ENCODE measurements around the gene RNASEH2B.

The RNASEH2B gene, protein sequence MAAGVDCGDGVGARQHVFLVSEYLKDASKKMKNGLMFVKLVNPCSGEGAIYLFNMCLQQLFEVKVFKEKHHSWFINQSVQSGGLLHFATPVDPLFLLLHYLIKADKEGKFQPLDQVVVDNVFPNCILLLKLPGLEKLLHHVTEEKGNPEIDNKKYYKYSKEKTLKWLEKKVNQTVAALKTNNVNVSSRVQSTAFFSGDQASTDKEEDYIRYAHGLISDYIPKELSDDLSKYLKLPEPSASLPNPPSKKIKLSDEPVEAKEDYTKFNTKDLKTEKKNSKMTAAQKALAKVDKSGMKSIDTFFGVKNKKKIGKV

GRCh38 chr13:50909605-50910484 is at the start of gene RNASEH2B:
Gene RNASEH2B (plus strand): TSS chr13:50909791. CDS start chr13:50910077, 286 bp downstream.
- peak; percentile 81 to 85 for DNase-seq

GRCh38 chr13:50864492-50864891 is 45.1 kb upstream of the RNASEH2B start:
- no peak for DNase-seq

DNA sequence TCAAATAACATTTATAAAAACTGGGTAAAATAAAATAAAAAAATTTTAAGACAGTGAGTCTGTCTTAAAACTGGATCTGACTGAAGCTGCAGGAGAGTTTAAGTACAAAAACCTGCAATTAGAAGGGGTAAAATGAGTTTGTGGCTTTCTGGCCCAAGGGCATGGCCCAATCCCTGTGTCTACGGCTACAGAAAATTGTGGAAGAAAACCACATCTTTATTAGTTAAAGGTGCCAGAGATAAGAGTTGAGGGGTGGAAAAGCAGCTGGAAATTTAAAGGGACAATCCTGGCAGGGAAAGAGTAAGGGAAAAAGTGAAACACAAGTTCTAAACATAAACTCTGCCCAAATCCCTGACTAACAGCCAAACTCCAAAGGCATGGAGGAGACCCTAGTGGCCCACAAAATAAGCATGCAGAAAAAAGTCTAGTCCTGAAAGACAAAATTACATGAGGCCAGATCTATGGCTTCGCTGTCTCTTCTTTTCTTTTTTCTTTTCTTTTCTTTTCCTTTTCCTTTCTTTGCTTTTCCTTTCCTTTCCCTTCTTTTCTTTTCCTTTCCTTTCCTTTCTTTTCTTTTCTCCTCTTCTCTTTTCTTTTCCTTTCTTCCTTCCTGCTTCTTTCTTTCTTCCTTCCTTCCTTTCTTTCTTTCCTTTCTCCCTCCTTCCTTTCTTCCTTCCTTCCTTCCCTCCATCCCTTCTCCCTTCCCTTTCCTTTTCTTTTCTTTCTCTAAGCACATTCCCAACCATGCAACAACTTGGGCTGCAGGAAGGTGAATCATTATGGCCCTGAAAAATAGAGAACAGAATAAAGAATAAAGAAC is 42.6 kb upstream of the RNASEH2B start:
- DNase-seq, result no peak

- DNase-seq, result no peak
Measured at GRCh38 chr13:50867637-50867945, 42.0 kb upstream of the RNASEH2B start.

DNA sequence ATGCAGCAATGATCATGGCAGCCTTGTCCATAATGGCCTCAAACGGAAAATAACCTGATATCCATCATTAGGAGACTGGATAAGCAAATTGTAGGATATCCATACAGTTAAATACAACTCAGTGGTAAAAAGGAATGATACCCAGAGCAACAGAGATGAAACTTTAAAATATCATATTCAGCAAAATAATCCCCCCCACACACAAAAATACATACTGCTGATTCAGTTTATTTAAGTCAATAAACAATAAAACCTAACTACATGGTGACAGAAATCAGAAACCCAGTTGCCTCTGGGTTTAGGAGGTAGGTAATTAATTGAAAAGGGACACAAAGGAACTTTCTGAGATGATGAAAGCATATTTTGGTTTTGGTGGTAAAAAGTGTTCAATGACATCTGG is 38.2 kb upstream of the RNASEH2B start:
- DNase-seq, result no peak

DNA sequence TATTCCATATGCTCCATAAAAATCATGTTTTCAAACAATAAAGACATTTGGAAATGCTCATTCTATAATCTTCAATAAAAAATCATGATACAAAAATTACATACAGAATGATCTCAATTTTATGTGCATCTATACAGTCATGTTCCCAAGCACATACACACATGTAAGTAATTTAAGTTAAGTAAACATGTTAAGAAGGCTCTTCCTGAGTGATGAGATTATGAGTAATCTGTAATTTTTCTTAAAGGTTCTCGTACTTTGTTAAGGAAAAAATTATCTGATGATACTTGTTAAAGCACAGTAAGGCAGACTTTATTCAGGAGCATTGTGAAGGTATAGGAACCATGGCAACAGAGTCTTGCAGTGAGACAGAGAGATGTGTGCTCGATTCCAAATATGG is 36.1 kb upstream of the RNASEH2B start:
- no peak for DNase-seq

DNA sequence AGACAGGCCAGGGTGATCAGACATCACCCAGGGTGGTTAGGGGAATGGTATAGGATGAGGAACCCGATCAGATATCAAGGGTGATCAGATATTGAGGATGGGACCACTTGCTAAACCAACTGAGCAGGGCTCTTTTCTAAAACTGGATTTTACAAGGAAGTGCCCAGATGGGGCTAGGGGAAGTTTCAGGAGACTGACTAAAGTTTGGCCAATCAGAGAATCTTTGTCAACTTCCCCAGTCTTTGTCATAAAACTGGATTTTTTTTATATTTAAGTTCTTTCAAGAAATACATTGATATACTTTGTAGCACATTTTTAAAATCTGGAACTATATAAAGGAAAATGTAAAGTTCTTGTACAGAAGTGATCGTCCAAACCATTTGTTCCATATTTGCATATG is 35.6 kb upstream of the RNASEH2B start:
- no peak for DNase-seq

DNA sequence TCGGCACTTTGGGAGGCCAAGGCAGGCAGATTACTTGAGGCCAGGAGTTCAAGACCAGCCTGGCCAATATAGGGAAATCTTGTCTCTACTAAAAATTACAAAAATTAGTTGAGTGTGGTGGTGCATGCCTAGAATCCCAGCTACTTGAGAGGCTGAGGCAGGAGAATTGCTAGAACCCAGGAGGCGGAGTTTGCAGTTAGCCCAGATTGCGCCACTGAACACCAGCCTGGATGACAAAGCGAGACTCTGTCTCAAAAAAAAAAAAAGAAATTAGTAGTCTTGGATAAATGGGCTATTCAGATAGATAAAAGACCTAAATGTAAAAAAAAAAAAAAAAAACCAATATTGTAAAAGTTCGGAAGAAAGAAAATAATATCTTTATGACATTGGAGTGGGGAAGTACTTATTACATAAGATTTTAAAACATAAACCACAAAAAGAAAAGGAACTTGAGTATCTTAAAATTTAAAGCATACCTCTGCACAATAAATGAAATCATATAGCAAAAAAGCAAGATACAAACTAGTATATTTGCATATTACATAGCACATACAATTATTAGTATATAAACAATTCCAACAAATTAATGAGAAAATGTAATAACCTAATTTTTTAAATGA is 26.7 kb upstream of the RNASEH2B start:
- no peak for DNase-seq

DNA sequence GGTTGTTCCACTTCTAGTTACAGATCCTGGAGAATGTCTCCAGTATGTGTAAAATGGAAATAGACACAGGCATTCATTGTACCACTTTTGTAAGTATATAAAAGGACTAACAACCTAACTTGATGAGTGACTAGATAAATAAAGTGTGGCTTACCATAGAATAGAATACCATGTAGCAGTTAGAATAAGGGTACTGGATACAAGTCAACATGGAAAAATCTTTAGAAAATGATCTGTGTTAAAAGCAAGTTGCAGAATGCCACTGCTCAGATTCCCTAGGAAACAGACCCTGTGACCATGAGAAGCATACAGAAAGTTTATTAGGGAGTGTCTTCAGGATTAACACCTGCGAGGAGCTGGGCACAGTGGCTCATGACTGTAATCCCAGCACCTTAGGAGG is 25.9 kb upstream of the RNASEH2B start:
- no peak for DNase-seq

DNA sequence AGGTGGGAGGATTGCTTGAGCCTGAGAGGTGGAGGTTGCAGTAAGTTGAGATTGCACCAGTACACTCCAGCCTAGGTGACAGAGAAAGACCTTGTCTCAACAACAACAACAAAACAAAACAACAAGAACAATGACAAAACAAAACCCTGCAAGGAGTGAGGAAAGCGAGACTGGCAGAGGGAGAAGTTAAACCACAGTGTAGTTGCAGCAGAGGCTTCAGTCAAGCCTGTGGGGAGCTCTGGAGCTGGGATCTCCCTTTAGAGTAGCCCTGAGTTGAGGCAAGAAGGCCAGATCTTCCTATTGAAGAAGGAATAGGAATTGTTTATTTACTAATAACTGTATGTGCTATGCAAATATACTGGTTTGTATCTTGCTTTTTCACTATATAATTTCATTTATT is 25.3 kb upstream of the RNASEH2B start:
- DNase-seq, result no peak

- DNase-seq, result no peak
Measured at GRCh38 chr13:50887151-50887550, 22.4 kb upstream of the RNASEH2B start.

GRCh38 chr13:50888362-50888761 is 21.2 kb upstream of the RNASEH2B start:
- DNase-seq, result no peak

- DNase-seq, result no peak
Measured at GRCh38 chr13:50889317-50889716, 20.3 kb upstream of the RNASEH2B start.

DNA sequence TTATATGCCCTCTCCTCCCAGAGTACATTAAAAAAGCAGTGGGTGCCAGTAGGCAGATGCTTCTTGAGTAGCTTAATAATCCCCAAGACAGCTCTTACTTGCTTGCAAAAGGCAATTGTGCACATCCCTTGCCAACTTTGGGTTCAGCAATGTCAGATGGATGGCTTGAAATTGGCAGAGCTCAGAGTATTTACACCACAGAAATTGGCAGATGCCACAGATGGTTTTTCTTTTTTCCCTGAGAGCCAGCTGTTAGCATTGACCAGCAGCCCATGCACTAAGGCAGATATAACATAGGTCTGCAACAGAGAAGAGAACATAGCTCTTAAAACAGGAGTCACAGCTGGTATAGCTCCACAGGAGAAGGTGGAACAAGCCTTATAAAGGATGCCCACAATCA is 18.4 kb upstream of the RNASEH2B start:
- DNase-seq, result no peak

DNA sequence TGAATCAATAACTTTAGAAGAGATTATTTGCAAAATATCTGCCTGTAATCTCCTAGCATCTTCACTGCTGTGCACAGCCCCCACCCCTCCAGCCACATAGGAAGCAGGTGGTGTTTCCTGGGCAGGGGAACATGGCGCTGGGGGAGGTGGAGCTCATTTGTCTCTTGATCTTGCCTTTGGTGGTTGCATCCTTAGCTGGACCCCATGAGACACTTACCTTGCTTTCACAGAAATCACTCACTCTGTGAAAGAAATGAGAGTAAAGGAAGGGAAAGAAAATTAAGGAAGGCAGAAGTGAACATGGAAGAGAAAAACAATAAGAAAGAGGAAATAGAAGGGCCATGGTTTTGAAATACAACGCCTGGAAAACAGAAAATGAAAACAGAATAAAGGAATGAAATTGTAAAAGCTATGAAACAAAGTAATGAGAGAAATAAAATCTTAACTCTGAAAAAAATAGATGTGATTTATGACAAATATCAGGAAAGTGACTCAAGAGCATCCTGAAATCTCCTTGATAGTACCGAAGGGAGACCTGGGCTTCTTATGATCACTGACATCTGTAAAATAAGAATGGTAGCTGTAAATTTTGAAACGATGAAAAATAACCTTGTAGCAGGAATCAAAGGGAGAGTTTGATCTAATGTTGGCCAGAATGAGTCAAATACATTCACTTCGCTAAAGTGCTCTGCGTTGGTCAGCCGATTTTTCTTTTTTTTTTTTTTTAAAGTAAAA is 17.2 kb upstream of the RNASEH2B start:
- DNase-seq, result peak; percentile 27 to 38

- DNase-seq, result no peak
Measured at GRCh38 chr13:50893211-50893852, 16.3 kb upstream of the RNASEH2B start.

DNA sequence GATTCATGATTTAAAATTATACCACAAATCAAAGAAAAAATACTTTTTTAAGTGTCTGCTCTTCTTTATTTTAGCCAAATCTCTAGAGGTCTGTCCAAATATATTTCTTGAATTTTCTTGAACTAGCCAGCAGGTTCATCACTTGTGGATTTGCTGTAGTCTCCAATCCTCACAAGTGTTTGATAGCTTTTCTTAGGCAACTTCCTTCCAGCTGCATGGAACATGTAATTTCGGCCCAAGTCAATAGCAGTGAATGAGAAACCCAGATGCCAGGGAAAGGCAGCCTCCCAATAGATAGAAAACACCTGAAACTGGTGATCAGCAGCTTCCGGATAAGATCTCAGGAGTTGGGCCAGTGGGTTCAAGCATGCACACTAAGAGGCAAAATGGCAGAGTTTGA is 15.6 kb upstream of the RNASEH2B start:
- no peak for DNase-seq

DNA sequence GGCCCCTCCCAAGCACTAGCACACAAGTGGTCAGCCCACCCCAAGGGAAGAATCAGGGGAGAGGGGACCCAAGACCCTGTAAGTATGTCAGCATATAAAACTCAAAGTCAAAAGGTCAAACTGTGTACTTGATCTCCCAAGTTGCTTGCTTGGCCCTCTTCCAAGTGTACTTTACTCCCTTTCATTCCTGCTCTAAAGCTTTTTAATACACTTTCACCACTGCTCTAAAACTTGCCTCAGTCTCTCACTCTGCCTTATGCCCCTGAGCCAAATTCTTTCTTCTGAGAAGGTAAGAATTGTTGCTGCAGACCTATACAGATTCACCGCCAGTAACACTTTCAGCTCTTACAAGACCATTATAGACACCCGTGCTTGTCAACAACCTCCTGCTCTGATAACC is 15.1 kb upstream of the RNASEH2B start:
- DNase-seq, result no peak

DNA sequence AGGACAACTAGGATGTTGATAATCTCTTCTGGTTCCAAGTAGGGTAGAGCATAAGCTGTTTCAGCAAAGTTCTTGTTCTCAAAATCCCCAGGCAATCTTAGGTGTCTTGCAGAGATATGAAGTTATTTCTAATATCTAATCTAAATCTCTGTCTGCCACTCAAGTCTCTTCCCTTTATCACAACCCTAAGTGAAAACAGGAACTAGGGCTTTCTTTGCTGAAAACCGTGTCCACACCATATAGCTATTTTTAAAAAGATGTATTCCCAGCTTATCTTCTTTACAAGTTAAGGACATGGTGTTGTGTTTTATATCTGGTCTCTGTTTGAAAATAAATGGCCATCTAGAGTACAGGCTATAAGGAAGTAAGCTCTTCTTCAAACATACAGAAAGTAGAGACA is 11.3 kb upstream of the RNASEH2B start:
- no peak for DNase-seq

DNA sequence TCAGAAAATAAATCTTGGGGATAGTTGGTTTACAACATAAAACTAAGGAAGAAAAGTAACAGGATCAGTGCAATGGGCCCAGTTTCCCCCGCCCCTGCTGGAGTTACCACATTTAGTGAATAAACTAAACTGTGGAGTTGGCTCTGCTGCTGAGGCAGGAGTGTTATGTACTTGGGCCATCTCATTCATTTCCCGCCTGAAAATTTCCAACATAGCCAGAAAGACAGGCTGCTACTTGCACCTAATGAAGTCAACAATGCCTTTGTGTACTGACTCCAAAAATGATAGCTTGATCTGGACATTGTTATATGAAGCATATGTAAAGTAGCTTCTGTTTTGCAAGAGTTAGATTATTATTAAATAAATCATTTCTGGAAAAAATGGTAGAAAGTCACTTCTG is 7.9 kb upstream of the RNASEH2B start:
- no peak for DNase-seq

DNA sequence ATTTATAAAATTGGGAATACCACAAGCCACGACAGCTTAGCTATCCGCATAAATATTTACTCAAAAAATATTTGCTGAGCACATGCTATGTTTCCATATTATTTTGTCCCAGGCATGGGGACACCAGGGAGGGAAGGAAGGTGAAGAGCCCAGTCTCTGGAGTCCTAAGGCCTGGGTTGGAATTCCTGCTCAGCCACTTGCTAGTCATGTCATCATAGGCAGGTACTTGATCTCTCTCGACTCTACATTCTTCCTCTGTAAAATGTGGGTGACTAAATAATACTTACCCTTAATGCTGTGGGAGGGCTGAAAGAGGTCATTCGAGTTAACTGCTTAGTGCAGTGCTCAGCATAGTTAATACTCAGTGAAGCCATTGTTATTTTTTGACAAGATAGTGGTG is 4.3 kb upstream of the RNASEH2B start:
- DNase-seq, result no peak

DNA sequence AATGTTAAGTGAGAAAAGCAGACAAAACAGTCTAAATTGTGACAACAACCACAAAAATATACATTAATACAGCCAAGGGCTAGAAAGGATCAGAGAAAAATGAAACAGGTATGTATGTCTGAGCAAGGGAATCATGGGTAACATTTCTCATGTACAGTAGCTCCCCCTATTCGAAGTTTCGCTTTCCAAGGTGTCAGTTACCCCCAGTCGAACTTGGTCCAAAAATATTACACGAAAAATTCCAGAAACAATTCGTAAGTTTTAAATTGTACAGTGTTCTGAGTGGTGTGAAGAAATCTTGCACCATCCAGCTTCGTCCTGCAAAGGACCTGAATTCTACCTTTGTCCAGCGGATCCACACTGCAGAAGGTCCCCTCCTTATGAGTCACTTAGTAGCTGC is 1.8 kb upstream of the RNASEH2B start:
- DNase-seq, result no peak
